ENCODE measurements around the gene KCNH8.
A peak's percentile ranks its signal among the peaks of the same experiment; 100 is the strongest.

KCNH8 gene

GRCh38 chr3:19146685-19147650, 1.3 kb upstream of the KCNH8 start:
- Histone ChIP-seq H3K23ac (ENCODE audit: low read depth, low read length, poor library complexity) (peak overlapping the region; percentile 92), H3K9me3 (replicated peaks in 1 of 2; ENCODE audit: control insufficient read depth in 2 of 2, insufficient read depth in 1 of 2, low read depth in 1 of 2, low read length in 2 of 2) (no peaks in the 10 kb centered on the region), H2AFZ (ENCODE audit: low read length) (peak overlapping the region; percentile 99), H3K27ac (replicated peaks; ENCODE audit: low read length) (peak overlapping the region; percentile 87), H3K4me1 (ENCODE audit: control insufficient read depth in 2 of 2, insufficient read depth in 1 of 2, low read depth in 1 of 2, low read length in 2 of 2) (peaks cover 0 to 9% of the 10 kb centered on the region in 2 donors), H3K27me3 (ENCODE audit: control insufficient read depth in 3 of 3, insufficient read depth in 3 of 3, low read depth in 1 of 3, low read length in 3 of 3) (peaks cover 2 to 23% (median 9%) of the 10 kb centered on the region in 3 experiments), H3K79me1 (ENCODE audit: low read depth, low read length) (no peaks in the 10 kb centered on the region), H2BK5ac (ENCODE audit: low read length) (peak overlapping the region; percentile 93), H2BK120ac (ENCODE audit: low read depth, low read length) (peak overlapping the region; percentile 29), H3K14ac (ENCODE audit: low read length) (no peak overlapping the region), H4K8ac (ENCODE audit: low read depth, low read length) (no peak overlapping the region), H3K18ac (ENCODE audit: low read length) (peak overlapping the region; percentile 99), H2AK5ac (ENCODE audit: low read depth, low read length) (no peak overlapping the region), H3K4ac (ENCODE audit: low read length) (no peak overlapping the region), H4K91ac (ENCODE audit: low read depth, low read length, poor library complexity) (no peak overlapping the region), H2BK15ac (ENCODE audit: low read length) (peak overlapping the region; percentile 44), H3K36me3 (replicated peaks in 1 of 2; ENCODE audit: control insufficient read depth in 2 of 2, insufficient read depth in 2 of 2, low read length in 2 of 2) (no peaks in the 10 kb centered on the region), H2BK12ac (ENCODE audit: low read length) (no peak overlapping the region), H3K4me2 (ENCODE audit: insufficient read depth, low read length, poor library complexity, severe bottlenecking) (peak overlapping the region; percentile 91), H3K9ac (ENCODE audit: low read depth, low read length, poor library complexity) (peak overlapping the region; percentile 98), H3K4me3 (ENCODE audit: low read length in 2 of 2) (peak overlapping the region; percentile 88 to 92)
- no CpG with 5 or more reads among the region's 60 CpGs for WGBS, 2 donors (ENCODE audit: extremely low coverage in 2 of 2, insufficient read length in 2 of 2, insufficient replicate concordance in 1 of 2)
- peak; percentile 86 for DNase-seq (ENCODE audit: low spot score)

DNA sequence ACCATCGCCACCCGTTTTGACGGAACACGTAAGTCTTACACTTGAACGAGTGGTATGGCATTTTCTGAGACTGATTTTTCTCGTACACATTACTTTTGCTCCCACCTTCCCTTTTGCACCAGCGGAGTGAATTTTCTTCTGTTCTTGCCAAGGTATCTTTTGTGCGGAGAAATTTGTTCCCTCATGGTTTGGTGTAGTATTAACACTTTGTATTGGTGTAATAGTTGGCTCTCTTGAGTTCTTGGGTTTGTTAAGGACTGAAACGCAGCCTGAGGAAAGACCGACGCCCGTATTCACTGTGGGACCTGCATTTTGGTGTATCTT, 420 bp downstream of the KCNH8 start:
- WGBS, 2 donors (ENCODE audit: extremely low coverage in 2 of 2, insufficient read length in 2 of 2, insufficient replicate concordance in 1 of 2), result no CpG with 5 or more reads among the region's 12 CpGs
- Histone ChIP-seq H2AFZ (ENCODE audit: low read length) (peak overlapping the region; percentile 99), H3K23ac (ENCODE audit: low read depth, low read length, poor library complexity) (no peak overlapping the region), H3K4me2 (ENCODE audit: insufficient read depth, low read length, poor library complexity, severe bottlenecking) (peak overlapping the region; percentile 91), H3K36me3 (replicated peaks in 1 of 2; ENCODE audit: control insufficient read depth in 2 of 2, insufficient read depth in 2 of 2, low read length in 2 of 2) (no peaks in the 10 kb centered on the region), H2BK120ac (ENCODE audit: low read depth, low read length) (no peak overlapping the region), H3K4me3 (ENCODE audit: low read length in 2 of 2) (peak overlapping the region; percentile 85 to 88), H3K4me1 (ENCODE audit: control insufficient read depth in 2 of 2, insufficient read depth in 1 of 2, low read depth in 1 of 2, low read length in 2 of 2) (peaks cover 0 to 9% of the 10 kb centered on the region in 2 donors), H3K9ac (ENCODE audit: low read depth, low read length, poor library complexity) (no peak overlapping the region), H3K79me1 (ENCODE audit: low read depth, low read length) (no peaks in the 10 kb centered on the region), H2AK5ac (ENCODE audit: low read depth, low read length) (no peak overlapping the region), H4K8ac (ENCODE audit: low read depth, low read length) (no peak overlapping the region), H3K4ac (ENCODE audit: low read length) (no peak overlapping the region), H2BK5ac (ENCODE audit: low read length) (no peak overlapping the region), H2BK15ac (ENCODE audit: low read length) (no peak overlapping the region), H3K18ac (ENCODE audit: low read length) (no peak overlapping the region), H4K91ac (ENCODE audit: low read depth, low read length, poor library complexity) (no peak overlapping the region), H3K27me3 (ENCODE audit: control insufficient read depth in 3 of 3, insufficient read depth in 3 of 3, low read depth in 1 of 3, low read length in 3 of 3) (peaks cover 2 to 23% (median 9%) of the 10 kb centered on the region in 3 experiments), H2BK12ac (ENCODE audit: low read length) (no peak overlapping the region), H3K27ac (replicated peaks; ENCODE audit: low read length) (no peak overlapping the region), H3K14ac (ENCODE audit: low read length) (no peak overlapping the region), H3K9me3 (replicated peaks in 1 of 2; ENCODE audit: control insufficient read depth in 2 of 2, insufficient read depth in 1 of 2, low read depth in 1 of 2, low read length in 2 of 2) (no peaks in the 10 kb centered on the region)
- no peak for DNase-seq (ENCODE audit: low spot score)

GRCh38 chr3:19149368-19149767, 1.1 kb downstream of the KCNH8 start:
- DNase-seq (ENCODE audit: low spot score), result peak; percentile 63
- Histone ChIP-seq H3K4me1 (ENCODE audit: control insufficient read depth in 2 of 2, insufficient read depth in 1 of 2, low read depth in 1 of 2, low read length in 2 of 2) (peaks cover 0 to 9% of the 10 kb centered on the region in 2 donors), H2BK15ac (ENCODE audit: low read length) (no peak overlapping the region), H3K79me1 (ENCODE audit: low read depth, low read length) (no peaks in the 10 kb centered on the region), H3K14ac (ENCODE audit: low read length) (no peak overlapping the region), H2BK12ac (ENCODE audit: low read length) (no peak overlapping the region), H2AK5ac (ENCODE audit: low read depth, low read length) (no peak overlapping the region), H2BK5ac (ENCODE audit: low read length) (no peak overlapping the region), H3K9ac (ENCODE audit: low read depth, low read length, poor library complexity) (no peak overlapping the region), H3K23ac (ENCODE audit: low read depth, low read length, poor library complexity) (no peak overlapping the region), H3K27me3 (ENCODE audit: control insufficient read depth in 3 of 3, insufficient read depth in 3 of 3, low read depth in 1 of 3, low read length in 3 of 3) (peaks cover 2 to 23% (median 9%) of the 10 kb centered on the region in 3 experiments), H3K9me3 (replicated peaks in 1 of 2; ENCODE audit: control insufficient read depth in 2 of 2, insufficient read depth in 1 of 2, low read depth in 1 of 2, low read length in 2 of 2) (no peaks in the 10 kb centered on the region), H2AFZ (ENCODE audit: low read length) (no peak overlapping the region), H2BK120ac (ENCODE audit: low read depth, low read length) (no peak overlapping the region), H4K91ac (ENCODE audit: low read depth, low read length, poor library complexity) (no peak overlapping the region), H3K4me3 (ENCODE audit: low read length in 2 of 2) (no peak overlapping the region), H3K18ac (ENCODE audit: low read length) (no peak overlapping the region), H3K27ac (replicated peaks; ENCODE audit: low read length) (no peak overlapping the region), H3K4ac (ENCODE audit: low read length) (no peak overlapping the region), H3K4me2 (ENCODE audit: insufficient read depth, low read length, poor library complexity, severe bottlenecking) (no peak overlapping the region), H4K8ac (ENCODE audit: low read depth, low read length) (no peak overlapping the region), H3K36me3 (replicated peaks in 1 of 2; ENCODE audit: control insufficient read depth in 2 of 2, insufficient read depth in 2 of 2, low read length in 2 of 2) (no peaks in the 10 kb centered on the region)
- WGBS, 2 donors (ENCODE audit: extremely low coverage in 2 of 2, insufficient read length in 2 of 2, insufficient replicate concordance in 1 of 2), result no CpG with 5 or more reads among the region's 6 CpGs

DNA sequence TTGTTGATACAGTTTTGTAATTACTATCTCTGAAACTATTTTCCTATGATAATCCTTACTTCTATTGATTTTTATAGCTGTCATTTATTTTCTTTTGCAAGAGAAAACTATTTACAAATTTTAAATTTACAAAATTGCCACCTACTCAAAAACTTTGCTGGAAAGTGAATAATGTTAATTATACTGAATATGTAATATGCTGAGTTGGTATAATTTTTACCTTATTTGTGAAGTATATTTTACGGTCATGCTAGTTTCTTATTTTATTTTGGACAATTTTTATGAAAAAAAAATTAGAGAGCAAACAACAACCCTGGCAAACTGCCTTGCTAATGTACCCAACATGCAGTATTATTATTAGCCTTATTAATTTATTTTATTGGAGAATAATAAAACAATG, 2.9 kb downstream of the KCNH8 start:
- Histone ChIP-seq H3K27ac (replicated peaks; ENCODE audit: low read length) (no peak overlapping the region), H3K79me1 (ENCODE audit: low read depth, low read length) (no peaks in the 10 kb centered on the region), H2BK120ac (ENCODE audit: low read depth, low read length) (no peak overlapping the region), H3K4me1 (ENCODE audit: control insufficient read depth in 2 of 2, insufficient read depth in 1 of 2, low read depth in 1 of 2, low read length in 2 of 2) (peaks cover 0 to 8% of the 10 kb centered on the region in 2 donors), H3K23ac (ENCODE audit: low read depth, low read length, poor library complexity) (no peak overlapping the region), H4K91ac (ENCODE audit: low read depth, low read length, poor library complexity) (no peak overlapping the region), H3K36me3 (replicated peaks in 1 of 2; ENCODE audit: control insufficient read depth in 2 of 2, insufficient read depth in 2 of 2, low read length in 2 of 2) (no peaks in the 10 kb centered on the region), H3K9me3 (replicated peaks in 1 of 2; ENCODE audit: control insufficient read depth in 2 of 2, insufficient read depth in 1 of 2, low read depth in 1 of 2, low read length in 2 of 2) (no peaks in the 10 kb centered on the region), H2BK5ac (ENCODE audit: low read length) (no peak overlapping the region), H3K14ac (ENCODE audit: low read length) (no peak overlapping the region), H2AK5ac (ENCODE audit: low read depth, low read length) (no peak overlapping the region), H3K4me2 (ENCODE audit: insufficient read depth, low read length, poor library complexity, severe bottlenecking) (no peak overlapping the region), H3K18ac (ENCODE audit: low read length) (no peak overlapping the region), H3K27me3 (ENCODE audit: control insufficient read depth in 3 of 3, insufficient read depth in 3 of 3, low read depth in 1 of 3, low read length in 3 of 3) (peaks cover 2 to 23% (median 9%) of the 10 kb centered on the region in 3 experiments), H2BK12ac (ENCODE audit: low read length) (no peak overlapping the region), H2BK15ac (ENCODE audit: low read length) (no peak overlapping the region), H2AFZ (ENCODE audit: low read length) (no peak overlapping the region), H4K8ac (ENCODE audit: low read depth, low read length) (no peak overlapping the region), H3K9ac (ENCODE audit: low read depth, low read length, poor library complexity) (no peak overlapping the region), H3K4me3 (ENCODE audit: low read length in 2 of 2) (no peak overlapping the region), H3K4ac (ENCODE audit: low read length) (no peak overlapping the region)
- DNase-seq (ENCODE audit: low spot score), result no peak
- WGBS, 2 donors (ENCODE audit: extremely low coverage in 2 of 2, insufficient read length in 2 of 2, insufficient replicate concordance in 1 of 2), result no CpG with 5 or more reads among the region's 1 CpG
